GM23338 (cell line): Measurements from ENCODE around the gene PDZD7. TPM values are rescaled to one million over a fixed set of nuclear protein-coding genes. Genes with fewer than 3 reads are reported as not detected.

Experiments
- ATAC-seq: fragments of 200-7000 bp; cut with Tn5 transposase; 3 replicates; pipeline ENCODE4 v1.9.1; 2020
- DNase-seq: peaks from one replicate; pipeline ENCODE4 v3.0.0-alpha.2; 2015; ENCODE audit warnings: low spot score
- H2AFZ ChIP-seq: fragments of 200-600 bp; sonication (generic); 2 replicates; pipeline ENCODE4 v1.8.0; 2016; ENCODE audit warnings: antibody characterized with exemption, mild to moderate bottlenecking, moderate library complexity
- H3F3A ChIP-seq: fragments of 200-600 bp; sonication (generic); replicated peaks from 2 replicates; pipeline ENCODE4 v1.8.0; 2017; ENCODE audit warnings: antibody characterized with exemption, mixed run types, low read depth
- H3K27ac ChIP-seq: fragments of 200-600 bp; sonication (generic); 2 replicates; pipeline ENCODE4 v1.6.1; 2016; ENCODE audit warnings: low read depth
- H3K27me3 ChIP-seq: fragments of 200-600 bp; sonication (generic); 2 replicates; pipeline ENCODE4 v1.8.0; 2016; ENCODE audit warnings: mild to moderate bottlenecking, mixed run types, moderate library complexity; ENCODE audit not compliant: insufficient read depth
- H3K36me3 ChIP-seq: fragments of 200-600 bp; sonication (generic); 2 replicates; pipeline ENCODE4 v1.8.0; 2016; ENCODE audit warnings: mild to moderate bottlenecking; ENCODE audit not compliant: insufficient read depth
- H3K4me1 ChIP-seq: fragments of 200-600 bp; sonication (generic); 2 replicates; pipeline ENCODE4 v1.8.0; 2016; ENCODE audit warnings: mild to moderate bottlenecking, moderate library complexity; ENCODE audit not compliant: insufficient read depth
- H3K4me2 ChIP-seq: fragments of 200-600 bp; sonication (generic); 2 replicates; pipeline ENCODE4 v1.7.1; 2017; ENCODE audit warnings: mixed run types
- H3K4me3 ChIP-seq: fragments of 200-600 bp; sonication (generic); 2 replicates; pipeline ENCODE4 v1.6.1; 2016; ENCODE audit warnings: mixed run types
- H3K79me2 ChIP-seq: fragments of 200-600 bp; sonication (generic); replicated peaks from 2 replicates; pipeline ENCODE4 v1.8.0; 2017; ENCODE audit warnings: mild to moderate bottlenecking; ENCODE audit not compliant: insufficient read depth
- H3K9me2 ChIP-seq: fragments of 200-600 bp; sonication (generic); 2 replicates; pipeline ENCODE4 v1.8.0; 2017; ENCODE audit not compliant: insufficient read depth
- H4K20me1 ChIP-seq: fragments of 200-600 bp; sonication (generic); replicated peaks from 2 replicates; pipeline ENCODE4 v1.8.0; 2017; ENCODE audit warnings: mild to moderate bottlenecking; ENCODE audit not compliant: insufficient read depth
- H3K27ac Mint-ChIP-seq: 2 replicates; pipeline ENCODE4 v1.8.0; 2020; ENCODE audit warnings: inconsistent platforms, mild to moderate bottlenecking, moderate library complexity, mixed read lengths
- H3K27me3 Mint-ChIP-seq: 3 replicates; pipeline ENCODE4 v1.8.0; 2022; ENCODE audit warnings: low read depth, mild to moderate bottlenecking, moderate library complexity, mixed read lengths, inconsistent platforms; ENCODE audit not compliant: insufficient read depth, poor library complexity
- H3K36me3 Mint-ChIP-seq: 3 replicates; pipeline ENCODE4 v1.8.0; 2021; ENCODE audit warnings: low read depth, mild to moderate bottlenecking, inconsistent platforms, moderate library complexity, mixed read lengths
- H3K4me1 Mint-ChIP-seq: 3 replicates; pipeline ENCODE4 v1.8.0; 2020; ENCODE audit warnings: mild to moderate bottlenecking, inconsistent platforms, mixed read lengths
- H3K4me3 Mint-ChIP-seq: 3 replicates; pipeline ENCODE4 v1.8.0; 2021; ENCODE audit warnings: moderate library complexity, mild to moderate bottlenecking, inconsistent platforms, mixed read lengths
- H3K9me3 Mint-ChIP-seq: 3 replicates; pipeline ENCODE4 v1.8.0; 2020; ENCODE audit warnings: moderate library complexity, mild to moderate bottlenecking, inconsistent platforms, mixed read lengths
- CREB1 ChIP-seq: fragments of 250-450 bp; sonication (Bioruptor Pico); IDR thresholded peaks from 2 replicates; pipeline ENCODE4 v1.5.0; 2020; ENCODE audit warnings: low read depth, mild to moderate bottlenecking, moderate library complexity
- EZH2 ChIP-seq: fragments of 200-600 bp; sonication (generic); IDR thresholded peaks from one replicate; pipeline ENCODE4 v1.8.0; 2017; ENCODE audit warnings: antibody characterized with exemption, mild to moderate bottlenecking, low read depth; ENCODE audit not compliant: unreplicated experiment
- EZH2phosphoT487 ChIP-seq: fragments of 200-600 bp; sonication (generic); IDR thresholded peaks from one replicate; pipeline ENCODE4 v1.8.1; 2018; ENCODE audit warnings: antibody characterized with exemption; ENCODE audit not compliant: unreplicated experiment
- JUNB ChIP-seq: IDR thresholded peaks from one replicate; pipeline ENCODE4 v1.6.1; 2016; ENCODE audit warnings: antibody characterized with exemption; ENCODE audit not compliant: unreplicated experiment
- NANOG ChIP-seq: IDR thresholded peaks from 2 replicates; pipeline ENCODE4 v1.6.1; 2016; ENCODE audit warnings: antibody characterized with exemption, borderline replicate concordance
- POLR2AphosphoS5 ChIP-seq: IDR thresholded peaks from 2 replicates; pipeline ENCODE4 v1.6.1; 2016; ENCODE audit warnings: antibody characterized with exemption, low read depth
- STAT1 ChIP-seq: IDR thresholded peaks from one replicate; pipeline ENCODE4 v1.6.1; 2016; ENCODE audit warnings: antibody characterized with exemption; ENCODE audit not compliant: unreplicated experiment
- ZNF114 ChIP-seq: fragments of 250-450 bp; sonication (Bioruptor Pico); IDR thresholded peaks from 2 replicates; pipeline ENCODE4 v1.5.0; 2020; ENCODE audit warnings: mild to moderate bottlenecking, moderate library complexity
- ZNF331 ChIP-seq: fragments of 250-450 bp; sonication (Bioruptor Pico); IDR thresholded peaks from 2 replicates; pipeline ENCODE4 v1.5.0; 2020; ENCODE audit warnings: low read depth, mild to moderate bottlenecking, moderate library complexity
- polyA plus RNA-seq: library from polyadenylated mRNA; unstranded; fragments of >200 nt; fragmentation: Nextera tagmentation; extraction: Ambion mirVana; gene quantifications from 2 replicates; pipeline ENCODE4 v1.2.1, GENCODE V29; 2016
- total RNA-seq: library from RNA; depleted of rRNA; stranded (reverse); fragments of >200 nt; shearing (Covaris generic); gene quantifications from 2 replicates; pipeline ENCODE4 v1.2.3, GENCODE V29; 2014
- TF ChIP-seq, protein P1 (sequence below): fragments of 250-450 bp; sonication (Bioruptor Pico); IDR thresholded peaks from 2 replicates; pipeline ENCODE4 v1.5.0; 2020; ENCODE audit warnings: mild to moderate bottlenecking, moderate library complexity
- TF ChIP-seq, protein P2 (sequence below): IDR thresholded peaks from one replicate; pipeline ENCODE4 v1.6.1; 2018; ENCODE audit warnings: antibody characterized with exemption; ENCODE audit not compliant: unreplicated experiment
- TF ChIP-seq, protein P3 (sequence below), 2 experiments: fragments of 200-600 bp in 1 of 2; sonication (generic) in 1 of 2; conservative IDR thresholded peaks; 2 replicates each; pipeline versions ENCODE4 v1.5.1 to v1.6.1; 2016 to 2017; ENCODE audit warnings: antibody characterized with exemption in 2 of 2, low read depth in 2 of 2, mild to moderate bottlenecking in 2 of 2, moderate library complexity in 1 of 2
- TF ChIP-seq, protein P4 (sequence below): IDR thresholded peaks from 2 replicates; pipeline ENCODE4 v1.6.1; 2016; ENCODE audit warnings: antibody characterized with exemption

Gene PDZD7
- total and polyA plus RNA-seq, 2 experiments from 2014 or later, result 1.7 to 2.3 TPM

DNA sequence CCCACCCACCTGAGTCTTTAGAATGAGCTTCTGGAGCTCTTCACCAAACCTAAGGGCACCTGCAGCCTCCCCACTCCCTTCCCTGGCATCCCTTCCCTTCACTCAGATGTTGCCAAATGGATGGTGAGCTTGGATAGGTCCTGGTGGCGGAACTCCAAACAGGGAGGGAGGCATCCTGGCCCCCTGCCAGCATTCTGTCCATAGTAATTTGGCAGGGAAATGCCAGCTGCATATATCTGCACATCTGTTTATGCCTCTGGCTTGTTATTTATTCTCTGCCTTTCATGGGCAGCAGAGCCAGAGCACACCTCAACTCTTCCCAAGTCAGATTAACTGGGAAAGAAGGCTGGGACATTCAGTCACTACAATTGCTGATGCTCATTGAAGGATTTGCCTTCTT lies 48.9 kb upstream of the PDZD7 start:
- H3K27ac ChIP-seq, result no peak overlapping the region
- H4K20me1 ChIP-seq, result 0 out of 2 replicates have a peak, but pooled peaks cover 4% of the 10 kb centered on the region
- H3K4me3 Mint-ChIP-seq, result no peak overlapping the region
- H3K4me1 Mint-ChIP-seq, result peaks cover 11% of the 10 kb centered on the region
- no peaks in the 10 kb centered on the region for H3K9me2 ChIP-seq
- no peaks in the 10 kb centered on the region for H3K36me3 ChIP-seq
- no peaks in the 10 kb centered on the region for H3K9me3 Mint-ChIP-seq
- no peaks in the 10 kb centered on the region for H3F3A ChIP-seq
- TF ChIP-seq EZH2phosphoT487 (no peak), JUNB (no peak), EZH2 (no peak), STAT1 (no peak), CREB1 (CRISPR knock-in tag) (no peak), POLR2AphosphoS5 (no peak), ZNF114 (CRISPR knock-in tag) (no peak), NANOG (no peak), ZNF331 (CRISPR knock-in tag) (no peak)
- TF ChIP-seq, protein P1, sequence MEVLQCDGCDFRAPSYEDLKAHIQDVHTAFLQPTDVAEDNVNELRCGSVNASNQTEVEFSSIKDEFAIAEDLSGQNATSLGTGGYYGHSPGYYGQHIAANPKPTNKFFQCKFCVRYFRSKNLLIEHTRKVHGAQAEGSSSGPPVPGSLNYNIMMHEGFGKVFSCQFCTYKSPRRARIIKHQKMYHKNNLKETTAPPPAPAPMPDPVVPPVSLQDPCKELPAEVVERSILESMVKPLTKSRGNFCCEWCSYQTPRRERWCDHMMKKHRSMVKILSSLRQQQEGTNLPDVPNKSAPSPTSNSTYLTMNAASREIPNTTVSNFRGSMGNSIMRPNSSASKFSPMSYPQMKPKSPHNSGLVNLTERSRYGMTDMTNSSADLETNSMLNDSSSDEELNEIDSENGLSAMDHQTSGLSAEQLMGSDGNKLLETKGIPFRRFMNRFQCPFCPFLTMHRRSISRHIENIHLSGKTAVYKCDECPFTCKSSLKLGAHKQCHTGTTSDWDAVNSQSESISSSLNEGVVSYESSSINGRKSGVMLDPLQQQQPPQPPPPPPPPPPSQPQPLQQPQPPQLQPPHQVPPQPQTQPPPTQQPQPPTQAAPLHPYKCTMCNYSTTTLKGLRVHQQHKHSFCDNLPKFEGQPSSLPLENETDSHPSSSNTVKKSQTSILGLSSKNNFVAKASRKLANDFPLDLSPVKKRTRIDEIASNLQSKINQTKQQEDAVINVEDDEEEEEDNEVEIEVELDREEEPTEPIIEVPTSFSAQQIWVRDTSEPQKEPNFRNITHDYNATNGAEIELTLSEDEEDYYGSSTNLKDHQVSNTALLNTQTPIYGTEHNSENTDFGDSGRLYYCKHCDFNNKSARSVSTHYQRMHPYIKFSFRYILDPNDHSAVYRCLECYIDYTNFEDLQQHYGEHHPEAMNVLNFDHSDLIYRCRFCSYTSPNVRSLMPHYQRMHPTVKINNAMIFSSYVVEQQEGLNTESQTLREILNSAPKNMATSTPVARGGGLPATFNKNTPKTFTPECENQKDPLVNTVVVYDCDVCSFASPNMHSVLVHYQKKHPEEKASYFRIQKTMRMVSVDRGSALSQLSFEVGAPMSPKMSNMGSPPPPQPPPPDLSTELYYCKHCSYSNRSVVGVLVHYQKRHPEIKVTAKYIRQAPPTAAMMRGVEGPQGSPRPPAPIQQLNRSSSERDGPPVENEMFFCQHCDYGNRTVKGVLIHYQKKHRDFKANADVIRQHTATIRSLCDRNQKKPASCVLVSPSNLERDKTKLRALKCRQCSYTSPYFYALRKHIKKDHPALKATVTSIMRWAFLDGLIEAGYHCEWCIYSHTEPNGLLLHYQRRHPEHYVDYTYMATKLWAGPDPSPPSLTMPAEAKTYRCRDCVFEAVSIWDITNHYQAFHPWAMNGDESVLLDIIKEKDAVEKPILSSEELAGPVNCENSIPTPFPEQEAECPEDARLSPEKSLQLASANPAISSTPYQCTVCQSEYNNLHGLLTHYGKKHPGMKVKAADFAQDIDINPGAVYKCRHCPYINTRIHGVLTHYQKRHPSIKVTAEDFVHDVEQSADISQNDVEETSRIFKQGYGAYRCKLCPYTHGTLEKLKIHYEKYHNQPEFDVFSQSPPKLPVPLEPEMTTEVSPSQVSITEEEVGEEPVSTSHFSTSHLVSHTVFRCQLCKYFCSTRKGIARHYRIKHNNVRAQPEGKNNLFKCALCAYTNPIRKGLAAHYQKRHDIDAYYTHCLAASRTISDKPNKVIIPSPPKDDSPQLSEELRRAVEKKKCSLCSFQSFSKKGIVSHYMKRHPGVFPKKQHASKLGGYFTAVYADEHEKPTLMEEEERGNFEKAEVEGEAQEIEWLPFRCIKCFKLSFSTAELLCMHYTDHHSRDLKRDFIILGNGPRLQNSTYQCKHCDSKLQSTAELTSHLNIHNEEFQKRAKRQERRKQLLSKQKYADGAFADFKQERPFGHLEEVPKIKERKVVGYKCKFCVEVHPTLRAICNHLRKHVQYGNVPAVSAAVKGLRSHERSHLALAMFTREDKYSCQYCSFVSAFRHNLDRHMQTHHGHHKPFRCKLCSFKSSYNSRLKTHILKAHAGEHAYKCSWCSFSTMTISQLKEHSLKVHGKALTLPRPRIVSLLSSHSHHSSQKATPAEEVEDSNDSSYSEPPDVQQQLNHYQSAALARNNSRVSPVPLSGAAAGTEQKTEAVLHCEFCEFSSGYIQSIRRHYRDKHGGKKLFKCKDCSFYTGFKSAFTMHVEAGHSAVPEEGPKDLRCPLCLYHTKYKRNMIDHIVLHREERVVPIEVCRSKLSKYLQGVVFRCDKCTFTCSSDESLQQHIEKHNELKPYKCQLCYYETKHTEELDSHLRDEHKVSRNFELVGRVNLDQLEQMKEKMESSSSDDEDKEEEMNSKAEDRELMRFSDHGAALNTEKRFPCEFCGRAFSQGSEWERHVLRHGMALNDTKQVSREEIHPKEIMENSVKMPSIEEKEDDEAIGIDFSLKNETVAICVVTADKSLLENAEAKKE (CRISPR knock-in tag), result no peak
- TF ChIP-seq, protein P2, sequence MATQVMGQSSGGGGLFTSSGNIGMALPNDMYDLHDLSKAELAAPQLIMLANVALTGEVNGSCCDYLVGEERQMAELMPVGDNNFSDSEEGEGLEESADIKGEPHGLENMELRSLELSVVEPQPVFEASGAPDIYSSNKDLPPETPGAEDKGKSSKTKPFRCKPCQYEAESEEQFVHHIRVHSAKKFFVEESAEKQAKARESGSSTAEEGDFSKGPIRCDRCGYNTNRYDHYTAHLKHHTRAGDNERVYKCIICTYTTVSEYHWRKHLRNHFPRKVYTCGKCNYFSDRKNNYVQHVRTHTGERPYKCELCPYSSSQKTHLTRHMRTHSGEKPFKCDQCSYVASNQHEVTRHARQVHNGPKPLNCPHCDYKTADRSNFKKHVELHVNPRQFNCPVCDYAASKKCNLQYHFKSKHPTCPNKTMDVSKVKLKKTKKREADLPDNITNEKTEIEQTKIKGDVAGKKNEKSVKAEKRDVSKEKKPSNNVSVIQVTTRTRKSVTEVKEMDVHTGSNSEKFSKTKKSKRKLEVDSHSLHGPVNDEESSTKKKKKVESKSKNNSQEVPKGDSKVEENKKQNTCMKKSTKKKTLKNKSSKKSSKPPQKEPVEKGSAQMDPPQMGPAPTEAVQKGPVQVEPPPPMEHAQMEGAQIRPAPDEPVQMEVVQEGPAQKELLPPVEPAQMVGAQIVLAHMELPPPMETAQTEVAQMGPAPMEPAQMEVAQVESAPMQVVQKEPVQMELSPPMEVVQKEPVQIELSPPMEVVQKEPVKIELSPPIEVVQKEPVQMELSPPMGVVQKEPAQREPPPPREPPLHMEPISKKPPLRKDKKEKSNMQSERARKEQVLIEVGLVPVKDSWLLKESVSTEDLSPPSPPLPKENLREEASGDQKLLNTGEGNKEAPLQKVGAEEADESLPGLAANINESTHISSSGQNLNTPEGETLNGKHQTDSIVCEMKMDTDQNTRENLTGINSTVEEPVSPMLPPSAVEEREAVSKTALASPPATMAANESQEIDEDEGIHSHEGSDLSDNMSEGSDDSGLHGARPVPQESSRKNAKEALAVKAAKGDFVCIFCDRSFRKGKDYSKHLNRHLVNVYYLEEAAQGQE, result no peak
- TF ChIP-seq, protein P3, sequence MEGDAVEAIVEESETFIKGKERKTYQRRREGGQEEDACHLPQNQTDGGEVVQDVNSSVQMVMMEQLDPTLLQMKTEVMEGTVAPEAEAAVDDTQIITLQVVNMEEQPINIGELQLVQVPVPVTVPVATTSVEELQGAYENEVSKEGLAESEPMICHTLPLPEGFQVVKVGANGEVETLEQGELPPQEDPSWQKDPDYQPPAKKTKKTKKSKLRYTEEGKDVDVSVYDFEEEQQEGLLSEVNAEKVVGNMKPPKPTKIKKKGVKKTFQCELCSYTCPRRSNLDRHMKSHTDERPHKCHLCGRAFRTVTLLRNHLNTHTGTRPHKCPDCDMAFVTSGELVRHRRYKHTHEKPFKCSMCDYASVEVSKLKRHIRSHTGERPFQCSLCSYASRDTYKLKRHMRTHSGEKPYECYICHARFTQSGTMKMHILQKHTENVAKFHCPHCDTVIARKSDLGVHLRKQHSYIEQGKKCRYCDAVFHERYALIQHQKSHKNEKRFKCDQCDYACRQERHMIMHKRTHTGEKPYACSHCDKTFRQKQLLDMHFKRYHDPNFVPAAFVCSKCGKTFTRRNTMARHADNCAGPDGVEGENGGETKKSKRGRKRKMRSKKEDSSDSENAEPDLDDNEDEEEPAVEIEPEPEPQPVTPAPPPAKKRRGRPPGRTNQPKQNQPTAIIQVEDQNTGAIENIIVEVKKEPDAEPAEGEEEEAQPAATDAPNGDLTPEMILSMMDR (conservative IDR thresholded peaks at IDR 0.05; ENCODE audit: low read depth in 2 of 2), result no peak
- TF ChIP-seq, protein P4, sequence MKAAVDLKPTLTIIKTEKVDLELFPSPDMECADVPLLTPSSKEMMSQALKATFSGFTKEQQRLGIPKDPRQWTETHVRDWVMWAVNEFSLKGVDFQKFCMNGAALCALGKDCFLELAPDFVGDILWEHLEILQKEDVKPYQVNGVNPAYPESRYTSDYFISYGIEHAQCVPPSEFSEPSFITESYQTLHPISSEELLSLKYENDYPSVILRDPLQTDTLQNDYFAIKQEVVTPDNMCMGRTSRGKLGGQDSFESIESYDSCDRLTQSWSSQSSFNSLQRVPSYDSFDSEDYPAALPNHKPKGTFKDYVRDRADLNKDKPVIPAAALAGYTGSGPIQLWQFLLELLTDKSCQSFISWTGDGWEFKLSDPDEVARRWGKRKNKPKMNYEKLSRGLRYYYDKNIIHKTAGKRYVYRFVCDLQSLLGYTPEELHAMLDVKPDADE, result no peak
- ATAC-seq (no peak), DNase-seq (no peak)
- H3K27me3 ChIP-seq, result peaks cover 51% of the 10 kb centered on the region
- H3K4me3 ChIP-seq, result no peak overlapping the region
- H3K4me2 ChIP-seq, result no peak overlapping the region
- H3K79me2 ChIP-seq, result no peaks in the 10 kb centered on the region
- peaks cover 27% of the 10 kb centered on the region for H3K27me3 Mint-ChIP-seq
- H3K36me3 Mint-ChIP-seq, result no peaks in the 10 kb centered on the region
- no peaks in the 10 kb centered on the region for H3K4me1 ChIP-seq
- no peak overlapping the region for H2AFZ ChIP-seq
- no peak overlapping the region for H3K27ac Mint-ChIP-seq
